Transverse colon (tissue), 4 donors: Measurements from ENCODE around the gene MPND.

Source experiments
- EP300 ChIP-seq: sonication (generic); formaldehyde crosslinking; IDR thresholded peaks from one replicate; pipeline ENCODE4 v1.6.1; 2017; ENCODE audit warnings: antibody characterized with exemption, low read depth
- POLR2A ChIP-seq: fragments of 450-650 bp; IDR thresholded peaks from one replicate; pipeline ENCODE4 v1.6.1; 2016; ENCODE audit warnings: antibody characterized with exemption, mild to moderate bottlenecking, moderate library complexity
- POLR2AphosphoS5 ChIP-seq, 3 donors: sonication (generic); formaldehyde crosslinking; IDR thresholded peaks; one replicate each; pipeline ENCODE4 v1.6.1; 2016; ENCODE audit warnings: antibody characterized with exemption in 3 of 3
- TF ChIP-seq, protein P1 (sequence below), 5 experiments: fragments of 200-600 bp in 3 of 5; fragments of 450-650 bp in 2 of 5; sonication (generic) in 3 of 5; IDR thresholded peaks; 1 replicate in 2 of 5; 2 replicates in 3 of 5; pipeline ENCODE4 v1.5.1; 2016 to 2017; ENCODE audit warnings: antibody characterized with exemption in 5 of 5, inconsistent platforms in 3 of 5, mild to moderate bottlenecking in 2 of 5, moderate library complexity in 1 of 5

DNA sequence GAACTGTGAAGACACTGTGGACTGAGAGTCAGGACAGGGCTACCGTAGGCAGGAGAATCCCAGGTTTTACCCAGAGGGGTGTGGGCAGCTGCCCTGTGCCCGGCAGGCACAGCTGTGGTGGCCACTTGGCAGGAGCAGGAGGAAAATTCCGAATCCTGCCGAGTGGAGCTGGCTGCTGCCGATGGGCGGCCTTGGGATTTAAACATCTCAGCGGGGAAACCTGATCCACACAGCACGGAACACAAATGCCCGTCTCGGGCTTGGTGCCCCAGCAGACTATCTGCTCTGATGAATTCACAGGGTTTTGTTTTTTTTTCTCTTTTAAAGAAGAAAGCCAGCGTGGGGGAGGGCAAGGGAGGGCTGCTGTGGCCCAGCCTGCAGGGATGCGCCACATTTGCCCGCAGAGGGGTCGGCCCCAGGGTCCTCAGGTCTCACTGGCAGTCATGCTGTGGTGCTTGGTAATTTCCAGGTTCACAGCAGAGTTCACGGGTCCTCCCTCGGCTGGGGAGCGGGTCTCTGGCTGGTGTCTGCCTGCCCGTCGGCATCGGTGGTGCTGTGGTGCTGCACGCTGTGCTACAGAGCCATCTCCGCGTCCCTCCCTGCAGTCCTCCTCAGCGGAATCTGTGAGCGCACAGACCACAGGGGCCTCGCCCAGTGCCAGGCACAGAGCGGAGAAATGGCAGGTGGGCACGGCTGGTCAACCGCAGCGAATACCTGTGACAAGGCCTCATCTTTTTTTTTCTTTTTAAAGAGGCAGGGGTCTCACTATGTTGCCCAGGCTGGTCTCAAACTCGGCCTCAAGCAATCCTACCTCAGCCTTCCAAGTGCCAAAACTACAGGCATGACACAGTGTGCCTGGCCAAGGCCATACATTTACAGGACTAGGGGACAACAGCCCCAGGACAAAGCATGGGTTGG is 28.1 kb downstream of the MPND start:
- TF ChIP-seq POLR2A (no peak), POLR2AphosphoS5 (IDR thresholded peaks at IDR 0.05) (no peak), EP300 (no peak)
- TF ChIP-seq, protein P1, sequence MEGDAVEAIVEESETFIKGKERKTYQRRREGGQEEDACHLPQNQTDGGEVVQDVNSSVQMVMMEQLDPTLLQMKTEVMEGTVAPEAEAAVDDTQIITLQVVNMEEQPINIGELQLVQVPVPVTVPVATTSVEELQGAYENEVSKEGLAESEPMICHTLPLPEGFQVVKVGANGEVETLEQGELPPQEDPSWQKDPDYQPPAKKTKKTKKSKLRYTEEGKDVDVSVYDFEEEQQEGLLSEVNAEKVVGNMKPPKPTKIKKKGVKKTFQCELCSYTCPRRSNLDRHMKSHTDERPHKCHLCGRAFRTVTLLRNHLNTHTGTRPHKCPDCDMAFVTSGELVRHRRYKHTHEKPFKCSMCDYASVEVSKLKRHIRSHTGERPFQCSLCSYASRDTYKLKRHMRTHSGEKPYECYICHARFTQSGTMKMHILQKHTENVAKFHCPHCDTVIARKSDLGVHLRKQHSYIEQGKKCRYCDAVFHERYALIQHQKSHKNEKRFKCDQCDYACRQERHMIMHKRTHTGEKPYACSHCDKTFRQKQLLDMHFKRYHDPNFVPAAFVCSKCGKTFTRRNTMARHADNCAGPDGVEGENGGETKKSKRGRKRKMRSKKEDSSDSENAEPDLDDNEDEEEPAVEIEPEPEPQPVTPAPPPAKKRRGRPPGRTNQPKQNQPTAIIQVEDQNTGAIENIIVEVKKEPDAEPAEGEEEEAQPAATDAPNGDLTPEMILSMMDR (IDR thresholded peaks at IDR 0.05) = no peak
